Measurements from ENCODE around the gene GNA15.
"Not testable (repeated sequence)": the region's sequence is repeated elsewhere in the genome, so short reads cannot be mapped to it uniquely, and the experiment has no call there.

GNA15 gene

DNA sequence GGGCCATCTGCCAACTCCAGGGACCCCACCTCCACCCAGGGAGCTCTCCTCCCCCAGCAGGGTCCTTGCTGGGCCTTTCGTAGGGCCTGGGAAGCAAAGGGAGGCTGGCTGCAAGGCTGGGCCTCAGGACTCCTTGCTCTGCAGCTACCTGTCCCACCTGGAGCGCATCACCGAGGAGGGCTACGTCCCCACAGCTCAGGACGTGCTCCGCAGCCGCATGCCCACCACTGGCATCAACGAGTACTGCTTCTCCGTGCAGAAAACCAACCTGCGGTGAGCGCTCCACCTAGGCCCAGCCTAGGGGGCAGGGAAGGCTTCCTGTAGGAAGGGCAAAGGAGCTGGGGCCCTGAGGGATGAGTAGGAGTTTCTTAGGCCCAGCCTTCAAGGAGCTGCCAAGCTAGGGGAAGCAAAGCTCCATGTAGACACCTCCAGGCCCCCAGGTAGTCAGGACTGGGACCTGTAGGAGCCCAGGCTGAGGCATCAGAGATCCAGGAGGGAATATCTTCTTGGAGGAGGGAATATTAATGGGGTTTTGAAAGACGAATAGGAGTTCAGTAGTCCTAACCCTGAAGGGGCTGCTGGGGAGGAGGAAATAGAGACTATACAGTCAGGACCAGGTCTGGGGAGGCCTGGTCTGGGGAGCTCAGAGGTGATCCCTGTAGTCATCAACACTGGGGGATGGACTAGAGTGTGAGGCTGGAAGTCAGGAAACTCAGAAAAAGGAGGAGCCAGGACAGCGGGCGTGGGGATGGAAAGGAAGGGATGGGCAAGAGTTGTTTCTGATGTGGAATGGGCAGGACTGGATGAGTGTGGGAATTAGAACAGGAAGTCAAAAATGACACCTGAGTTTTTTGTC is 16.0 kb downstream of the GNA15 start:
- no peak for DNase-seq

DNA sequence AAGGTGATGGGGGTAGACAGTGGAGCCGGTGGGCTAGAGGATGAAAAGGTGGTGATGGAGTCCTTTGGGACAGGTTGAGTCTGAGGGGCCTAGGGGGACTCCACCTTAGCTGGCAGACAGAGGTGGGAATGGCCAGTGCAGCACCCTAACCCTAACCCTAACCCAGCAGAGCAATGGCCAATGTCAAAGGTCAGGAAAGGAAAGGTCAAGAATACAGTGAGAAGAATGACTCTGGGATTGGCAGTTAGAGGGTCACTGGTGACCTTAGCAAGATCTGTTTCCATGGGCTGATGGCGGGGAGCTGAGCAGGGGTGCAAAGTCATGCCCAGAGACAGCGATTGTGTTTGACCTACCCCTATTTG is 16.6 kb downstream of the GNA15 start:
- no peak for DNase-seq

DNA sequence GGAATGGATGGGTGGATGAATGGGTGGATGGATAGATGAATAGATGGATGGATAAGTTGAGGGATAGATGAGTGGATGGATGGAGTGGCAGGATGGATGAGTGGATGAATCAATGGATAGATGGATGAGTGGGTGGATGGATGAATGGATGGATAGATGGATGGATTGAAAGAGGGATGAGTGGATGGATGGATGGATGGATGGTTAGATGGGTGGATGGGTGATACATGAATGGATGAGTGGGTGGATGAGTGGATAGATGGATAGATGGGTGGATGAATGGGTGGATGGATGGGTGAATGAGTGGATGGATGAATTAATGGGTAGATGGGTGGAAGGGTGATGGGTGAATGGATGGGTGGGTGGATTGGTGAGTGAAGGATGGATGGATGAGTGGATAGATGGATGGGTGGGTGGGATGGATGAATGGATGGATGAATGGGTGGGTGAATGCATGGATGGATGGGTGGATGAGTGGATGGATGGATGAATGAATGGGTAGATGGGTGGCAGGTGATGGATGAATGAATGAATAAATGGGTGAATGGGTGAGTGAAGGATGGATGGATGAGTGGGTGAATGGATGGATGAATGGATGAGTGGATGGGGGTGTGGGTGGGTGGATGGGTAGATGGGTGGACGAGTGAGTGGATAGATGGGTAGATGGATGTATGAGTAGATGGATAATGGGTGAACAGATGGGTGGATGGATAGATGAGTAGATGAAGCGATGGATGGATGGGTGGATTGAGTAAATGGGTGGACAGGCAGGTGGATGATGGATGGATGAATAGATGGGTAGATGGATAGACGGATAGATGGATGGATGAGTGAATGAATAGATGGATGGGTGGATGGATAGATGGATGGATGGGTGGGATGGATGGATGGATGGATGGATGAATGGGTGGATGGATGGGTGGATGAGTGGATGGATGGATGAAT is 17.7 kb downstream of the GNA15 start:
- no peak for DNase-seq

GRCh38 chr19:3154447-3154846 is 18.6 kb downstream of the GNA15 start:
- not testable (repeated sequence) for DNase-seq

DNA sequence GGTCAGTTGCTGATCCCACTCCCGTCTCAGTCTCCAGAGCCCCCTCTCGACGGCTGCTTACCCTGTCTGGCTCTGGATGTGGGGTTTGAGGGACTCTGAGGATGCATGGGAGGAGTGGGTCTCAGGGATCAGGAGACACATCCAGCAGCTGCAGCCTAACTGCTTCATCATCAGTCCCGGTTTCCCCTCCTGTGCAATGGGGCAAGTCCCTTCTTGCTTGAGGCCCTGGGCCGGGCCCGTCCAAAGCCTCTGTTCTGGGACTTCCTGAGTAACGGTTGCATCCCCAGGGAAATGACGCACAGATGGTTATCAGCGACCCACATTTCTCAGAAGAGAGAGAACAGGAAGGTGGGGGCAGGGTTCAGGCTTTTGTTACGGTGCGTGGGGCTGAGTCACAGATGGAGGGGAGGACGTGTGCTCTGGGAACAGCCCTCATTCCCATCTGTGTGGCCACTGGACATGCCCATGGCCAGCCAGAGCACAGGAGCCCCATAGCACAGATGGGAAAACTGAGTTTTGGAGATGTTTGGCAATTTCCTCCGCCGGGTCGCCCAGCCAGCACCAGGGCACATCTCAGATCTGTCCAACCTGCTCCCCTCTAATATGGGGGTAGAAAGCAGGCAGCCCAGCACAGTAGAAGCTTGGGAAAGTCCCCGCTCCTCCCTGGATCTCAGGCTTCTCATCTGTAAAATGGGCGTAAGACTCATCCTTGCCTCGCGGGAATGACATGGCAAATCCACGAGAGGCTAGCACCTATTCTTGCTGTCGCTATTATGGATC is 19.3 kb downstream of the GNA15 start:
- no peak for DNase-seq

DNA sequence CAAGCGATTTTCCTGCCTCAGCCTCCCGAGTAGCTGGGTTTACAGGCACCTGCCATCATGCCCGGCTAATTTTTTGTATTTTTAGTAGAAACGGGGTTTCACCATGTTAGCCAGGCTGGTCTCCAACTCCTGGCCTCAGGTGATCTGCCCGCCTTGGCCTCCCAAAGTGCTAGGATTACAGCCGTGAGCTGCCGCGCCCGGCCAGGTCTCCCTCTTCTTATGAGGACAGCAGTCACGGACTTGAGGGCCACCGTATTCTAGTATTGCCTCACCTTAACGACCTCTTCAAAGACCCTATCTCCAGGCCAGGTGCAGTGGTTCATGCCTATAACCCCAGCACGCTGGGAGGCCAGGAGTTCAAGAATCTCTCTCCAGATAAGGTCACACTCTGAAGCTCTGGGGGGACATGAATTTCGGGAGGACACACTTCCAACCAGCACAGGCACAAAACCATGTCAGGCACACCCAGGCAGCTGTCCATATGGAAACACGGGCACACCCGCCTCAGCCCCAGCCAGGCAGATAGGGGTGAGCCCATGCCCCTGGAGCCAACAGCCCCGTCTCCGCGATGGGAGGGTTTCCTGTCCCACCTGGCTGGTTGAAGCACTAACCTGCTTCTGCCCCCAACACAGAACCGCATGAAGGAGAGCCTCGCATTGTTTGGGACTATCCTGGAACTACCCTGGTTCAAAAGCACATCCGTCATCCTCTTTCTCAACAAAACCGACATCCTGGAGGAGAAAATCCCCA is 21.4 kb downstream of the GNA15 start:
- DNase-seq, result no peak

DNA sequence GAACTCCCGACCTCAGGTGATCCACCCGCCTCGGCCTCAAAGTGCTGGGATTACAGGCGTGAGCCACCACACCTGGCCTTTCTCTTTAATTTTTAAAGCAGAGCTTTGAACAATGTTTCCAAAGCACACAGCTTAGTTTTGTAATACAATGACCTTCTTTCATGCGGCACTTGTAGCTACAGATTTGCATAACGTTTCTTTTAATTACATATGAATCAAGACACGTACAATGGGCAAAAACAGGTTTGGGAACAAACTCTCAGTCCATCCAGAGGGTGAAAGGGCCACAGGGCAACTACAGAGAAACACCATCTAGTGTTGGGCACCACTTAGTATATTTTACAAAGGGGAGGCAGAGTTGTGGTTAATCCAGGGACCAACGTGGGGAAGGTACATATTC is 23.7 kb downstream of the GNA15 start:
- no peak for DNase-seq

DNA sequence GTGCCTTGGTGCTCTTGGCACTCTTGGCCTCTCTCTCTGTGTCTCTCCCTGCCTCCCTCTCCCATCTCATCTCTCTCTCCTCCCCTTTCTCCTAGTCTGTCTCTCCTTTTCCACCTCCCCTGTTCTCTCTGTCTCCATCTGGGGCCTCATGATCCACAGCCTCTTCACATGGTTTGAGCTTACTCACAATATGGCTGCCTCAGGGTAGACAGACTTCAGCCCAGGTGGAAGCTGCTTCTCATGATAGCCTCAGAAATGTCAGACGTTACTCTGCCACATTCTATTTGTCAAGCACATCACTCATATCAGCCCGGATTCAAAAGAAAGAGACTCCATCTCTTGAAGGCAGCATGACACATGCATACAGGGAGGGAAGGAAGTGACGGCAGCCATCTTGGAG is 24.4 kb downstream of the GNA15 start:
- DNase-seq, result no peak

DNA sequence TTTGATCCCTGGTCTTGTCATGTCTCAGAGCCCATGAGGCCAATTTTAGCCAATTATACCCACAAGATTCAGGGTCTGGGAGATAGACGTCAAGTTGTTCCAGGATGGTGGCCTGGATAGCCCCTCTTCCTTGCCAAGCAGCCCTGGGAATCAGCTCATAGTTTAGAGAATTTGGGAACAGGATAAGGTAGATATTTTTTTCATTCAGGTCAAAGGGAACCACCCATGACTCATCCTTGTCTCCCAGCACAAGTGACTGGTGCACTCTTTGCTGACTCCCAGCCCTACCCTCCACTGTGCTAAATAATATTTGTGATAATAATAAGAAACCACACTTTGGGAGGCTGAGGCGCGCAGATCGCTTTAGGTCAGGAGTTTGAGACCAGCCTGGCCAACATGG is 25.6 kb downstream of the GNA15 start:
- DNase-seq, result no peak

DNA sequence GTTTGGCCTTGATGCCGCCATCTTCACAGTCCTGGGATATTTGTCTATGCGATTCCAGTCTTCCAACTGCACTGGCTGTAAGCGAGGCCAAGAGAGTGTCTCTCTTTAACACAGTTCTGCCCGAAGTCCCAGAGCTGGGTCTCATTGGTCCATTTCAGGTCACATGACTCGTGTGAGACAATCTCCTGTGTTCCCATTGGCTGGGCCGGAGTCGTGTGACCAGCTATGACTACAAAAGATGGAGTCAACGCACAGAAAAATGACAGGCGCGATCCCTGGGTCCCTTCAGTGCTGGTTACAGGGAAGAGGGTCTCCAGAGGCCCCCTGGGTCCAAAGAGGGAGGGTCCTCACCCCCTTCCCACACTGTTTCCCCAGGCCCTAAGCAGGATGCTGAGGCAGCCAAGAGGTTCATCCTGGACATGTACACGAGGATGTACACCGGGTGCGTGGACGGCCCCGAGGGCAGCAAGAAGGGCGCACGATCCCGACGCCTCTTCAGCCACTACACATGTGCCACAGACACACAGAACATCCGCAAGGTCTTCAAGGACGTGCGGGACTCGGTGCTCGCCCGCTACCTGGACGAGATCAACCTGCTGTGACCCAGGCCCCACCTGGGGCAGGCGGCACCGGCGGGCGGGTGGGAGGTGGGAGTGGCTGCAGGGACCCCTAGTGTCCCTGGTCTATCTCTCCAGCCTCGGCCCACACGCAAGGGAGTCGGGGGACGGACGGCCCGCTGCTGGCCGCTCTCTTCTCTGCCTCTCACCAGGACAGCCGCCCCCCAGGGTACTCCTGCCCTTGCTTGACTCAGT is 26.8 kb downstream of the GNA15 start:
- no peak for DNase-seq

GRCh38 chr19:3163230-3163886 is 27.5 kb downstream of the GNA15 start:
- DNase-seq, result peak; percentile 15

DNA sequence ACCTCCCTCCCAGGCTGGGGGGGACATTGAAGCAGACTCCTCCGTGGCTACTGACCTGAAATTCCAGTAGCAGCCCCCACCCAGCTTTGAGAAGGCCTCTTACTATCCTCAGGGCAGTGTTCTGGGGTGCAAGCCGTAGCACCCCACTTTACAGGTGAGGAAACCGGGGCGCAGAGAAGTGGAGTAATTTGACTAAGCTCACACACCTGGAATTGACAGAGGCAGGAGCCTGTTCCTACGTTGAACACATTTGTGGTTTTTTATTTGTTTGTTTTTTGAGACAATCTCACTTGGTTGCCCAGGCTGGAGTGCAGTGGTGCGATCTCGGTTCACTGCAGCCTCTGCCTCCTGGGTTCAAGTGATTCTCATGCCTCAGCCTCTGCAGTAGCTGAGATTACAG is 28.1 kb downstream of the GNA15 start:
- no peak for DNase-seq

GRCh38 chr19:3167533-3168272 is 31.9 kb downstream of the GNA15 start:
- no peak for DNase-seq

- DNase-seq, result no peak
These were observed 36.2 kb downstream of the GNA15 start for GRCh38 chr19:3171894-3172672.

GRCh38 chr19:3172673-3173000 is 36.8 kb downstream of the GNA15 start:
- not testable (repeated sequence) for DNase-seq

- DNase-seq, result peak; percentile 35
These were observed 40.2 kb downstream of the GNA15 start for GRCh38 chr19:3175781-3176714.

DNA sequence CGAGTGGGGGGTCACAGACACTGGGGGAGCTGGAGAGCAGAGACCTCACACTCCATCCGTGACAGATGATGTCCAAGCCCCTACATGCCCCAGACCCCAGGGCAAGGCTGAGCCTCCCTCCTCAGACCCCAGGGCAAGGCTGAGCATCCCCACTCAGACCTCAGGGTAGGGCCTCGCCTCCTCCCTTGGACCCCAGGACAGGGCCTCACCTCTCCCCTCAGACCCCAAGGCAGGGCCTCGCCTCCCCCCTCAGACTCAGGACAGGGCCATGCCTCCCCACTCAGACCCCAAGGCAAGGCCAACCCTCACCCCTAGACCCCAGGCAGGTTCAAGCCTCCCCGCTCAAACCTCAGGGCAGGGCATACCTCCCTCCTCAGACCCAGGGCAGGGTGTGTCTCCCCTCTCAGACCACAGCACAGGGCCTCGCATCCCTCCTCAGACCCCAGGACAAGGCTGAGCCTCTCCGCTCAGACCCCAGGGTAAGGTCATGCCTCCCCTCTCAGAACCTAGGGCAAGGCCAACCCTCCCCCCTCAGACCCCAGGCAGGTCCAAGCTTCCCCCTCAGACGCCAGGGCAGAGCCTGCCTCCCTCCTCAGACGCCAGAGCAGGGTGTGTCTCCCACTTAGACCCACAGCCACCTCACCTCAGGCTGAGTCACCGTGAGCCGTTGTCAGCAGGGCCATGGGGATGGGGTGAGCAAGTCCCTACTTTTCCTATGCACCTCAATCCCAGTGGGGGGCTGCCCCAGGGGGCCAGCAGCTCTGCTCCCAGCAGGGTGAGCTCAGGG is 41.1 kb downstream of the GNA15 start:
- no peak for DNase-seq
